CD14-positive monocyte (primary cell): ENCODE measurements around the gene SRPK2. TPM values are rescaled to one million over a fixed set of nuclear protein-coding genes. Genes with fewer than 3 reads are reported as not detected.
A peak's percentile ranks its signal among the peaks of the same experiment; 100 is the strongest.
"Not testable (repeated sequence)": the region's sequence is repeated elsewhere in the genome, so short reads cannot be mapped to it uniquely, and the experiment has no call there.

Source experiments
- DNase-seq, 3 donors: peaks; one replicate each; pipeline ENCODE4 v3.0.0-alpha.2; 2011 to 2022
- H2AFZ ChIP-seq: 2 replicates; pipeline ENCODE4 v1.6.0; 2012; ENCODE audit warnings: mild to moderate bottlenecking, low read depth, low read length, inconsistent platforms; ENCODE audit not compliant: insufficient read depth, poor library complexity, severe bottlenecking
- H3K27ac ChIP-seq, 2 donors: 1 replicate in 1 of 2; 2 replicates in 1 of 2; pipeline ENCODE4 v1.5.1; 2012 to 2013; ENCODE audit warnings: low read length in 2 of 2, control low read depth in 1 of 2, inconsistent platforms in 1 of 2, low read depth in 1 of 2, mild to moderate bottlenecking in 1 of 2
- H3K27me3 ChIP-seq, 2 donors: one replicate each; pipeline versions ENCODE4 v1.6.0 to v1.6.1; 2011 to 2013; ENCODE audit warnings: low read length in 2 of 2; ENCODE audit not compliant: control insufficient read depth in 2 of 2, insufficient read depth in 2 of 2
- H3K36me3 ChIP-seq, 2 donors: replicated peaks in 1 of 2; 1 replicate in 1 of 2; 2 replicates in 1 of 2; pipeline versions ENCODE4 v1.5.1 to v1.6.1; 2012 to 2013; ENCODE audit warnings: low read length in 2 of 2, control low read depth in 1 of 2, inconsistent platforms in 1 of 2, mild to moderate bottlenecking in 1 of 2; ENCODE audit not compliant: insufficient read depth in 2 of 2, control insufficient read depth in 1 of 2
- H3K4me1 ChIP-seq, 2 donors: 1 replicate in 1 of 2; 2 replicates in 1 of 2; pipeline versions ENCODE4 v1.5.1 to v1.6.1; 2012 to 2013; ENCODE audit warnings: low read length in 2 of 2, control low read depth in 1 of 2, inconsistent platforms in 1 of 2, mild to moderate bottlenecking in 1 of 2, moderate library complexity in 1 of 2; ENCODE audit not compliant: insufficient read depth in 2 of 2, control insufficient read depth in 1 of 2
- H3K4me2 ChIP-seq: replicated peaks from 2 replicates; pipeline ENCODE3; 2012; ENCODE audit warnings: low read length, moderate library complexity, mild to moderate bottlenecking; ENCODE audit not compliant: poor library complexity, severe bottlenecking; ENCODE audit errors: extremely low read depth
- H3K4me3 ChIP-seq, 3 experiments: fragments of 200-600 bp in 1 of 3; sonication (generic) in 1 of 3; replicated peaks in 1 of 3; 1 replicate in 2 of 3; 2 replicates in 1 of 3; pipeline ENCODE4 v1.5.1; 2011 to 2013; ENCODE audit warnings: low read length in 3 of 3, mild to moderate bottlenecking in 3 of 3, control low read depth in 2 of 3, low read depth in 2 of 3, inconsistent platforms in 1 of 3, moderate library complexity in 1 of 3
- H3K79me2 ChIP-seq: 2 replicates; pipeline ENCODE4 v1.6.0; 2012; ENCODE audit warnings: mild to moderate bottlenecking, control low read depth, inconsistent platforms, low read length, moderate library complexity; ENCODE audit not compliant: insufficient read depth
- H3K9ac ChIP-seq: 2 replicates; pipeline ENCODE4 v1.6.0; 2017; ENCODE audit warnings: low read length, mild to moderate bottlenecking; ENCODE audit not compliant: insufficient read depth, poor library complexity, severe bottlenecking
- H3K9me3 ChIP-seq, 2 donors: replicated peaks in 1 of 2; 1 replicate in 1 of 2; 2 replicates in 1 of 2; pipeline versions ENCODE4 v1.5.1 to v1.6.1; 2012 to 2013; ENCODE audit warnings: low read length in 2 of 2, control low read depth in 1 of 2; ENCODE audit not compliant: control insufficient read depth in 1 of 2, insufficient read depth in 1 of 2
- H4K20me1 ChIP-seq: 2 replicates; pipeline ENCODE4 v1.6.0; 2012; ENCODE audit warnings: mild to moderate bottlenecking, low read length, control low read depth, moderate library complexity; ENCODE audit not compliant: insufficient read depth
- H3K27ac Mint-ChIP-seq, 7 donors: one replicate each; pipeline ENCODE4 v1.8.0; 2020; ENCODE audit warnings: mild to moderate bottlenecking in 7 of 7, mixed read lengths in 7 of 7, moderate library complexity in 6 of 7, inconsistent platforms in 2 of 7
- H3K27me3 Mint-ChIP-seq, 3 donors: one replicate each; pipeline ENCODE4 v1.8.0; 2021 to 2022; ENCODE audit warnings: low read depth in 3 of 3, mild to moderate bottlenecking in 3 of 3, mixed read lengths in 3 of 3, moderate library complexity in 3 of 3, inconsistent platforms in 1 of 3
- H3K36me3 Mint-ChIP-seq, 2 donors: one replicate each; pipeline ENCODE4 v1.8.0; 2020; ENCODE audit warnings: mixed read lengths in 2 of 2, inconsistent platforms in 1 of 2, mild to moderate bottlenecking in 1 of 2
- H3K4me1 Mint-ChIP-seq: one replicate; pipeline ENCODE4 v1.8.0; 2020; ENCODE audit warnings: mild to moderate bottlenecking, mixed read lengths
- H3K4me3 Mint-ChIP-seq, 2 donors: one replicate each; pipeline ENCODE4 v1.8.0; 2020; ENCODE audit warnings: mild to moderate bottlenecking in 2 of 2, mixed read lengths in 2 of 2, moderate library complexity in 1 of 2
- H3K9me3 Mint-ChIP-seq, 7 donors: one replicate each; pipeline ENCODE4 v1.8.0; 2020 to 2022; ENCODE audit warnings: mixed read lengths in 7 of 7, mild to moderate bottlenecking in 6 of 7, moderate library complexity in 6 of 7, inconsistent platforms in 2 of 7
- CTCF ChIP-seq: fragments of 200-600 bp; IDR thresholded peaks from one replicate; pipeline ENCODE4 v1.8.0; 2022; ENCODE audit warnings: antibody characterized with exemption, mild to moderate bottlenecking
- WGBS: methylation state at CpG from one replicate; pipeline ENCODE4 v1.1.5; 2013; ENCODE audit warnings: missing lambda C conversion rate; ENCODE audit not compliant: insufficient coverage; 5-methylcytosine and 5-hydroxymethylcytosine counted together
- intact Hi-C, 2 donors: fragments of 100-400 bp; cut with micrococcal nuclease; formaldehyde crosslinking; loops; one replicate each; pipeline versions ENCODE4 v1.15.0 to v1.15.1; 2023
- polyA plus RNA-seq, 3 donors: library from polyadenylated mRNA; depleted of rRNA in 1 of 3; unstranded in 2 of 3; stranded (reverse) in 1 of 3; fragments of 300-500 nt in 2 of 3; fragments of >200 nt in 1 of 3; fragmentation: Illumina TruSeq in 2 of 3; gene quantifications; 1 replicate in 2 of 3; 2 replicates in 1 of 3; pipeline ENCODE4 v1.2.3, GENCODE V29; 2012 to 2021

SRPK2 gene
- polyA plus RNA-seq, 3 donors: 12.6 to 37.7 (median 30.0) TPM

GRCh38 chr7:105234886-105235285, 153.8 kb downstream of the SRPK2 start:
- no peak overlapping the region for H3K4me3 Mint-ChIP-seq
- H3K27ac ChIP-seq: no peak overlapping the region
- no peak overlapping the region for H3K4me3 ChIP-seq
- no peak for TF ChIP-seq CTCF
- H3K9ac ChIP-seq: no peak overlapping the region
- WGBS: 100% methylated on average over 2 of the region's 4 CpGs
- H3K27ac Mint-ChIP-seq: no peak overlapping the region
- peaks cover 47% of the 10 kb centered on the region for H3K79me2 ChIP-seq
- H3K27me3 Mint-ChIP-seq: peaks cover 0 to 4% (median 0%) of the 10 kb centered on the region in 3 donors
- peaks cover 0 to 3% (median 0%) of the 10 kb centered on the region in 7 donors for H3K9me3 Mint-ChIP-seq
- peaks cover 11% of the 10 kb centered on the region for H3K4me1 Mint-ChIP-seq
- no peaks in the 10 kb centered on the region for H3K27me3 ChIP-seq
- H3K9me3 ChIP-seq: no peaks in the 10 kb centered on the region
- H3K4me2 ChIP-seq: no peak overlapping the region
- peaks cover 0 to 7% of the 10 kb centered on the region in 2 donors for H3K36me3 ChIP-seq
- H3K36me3 Mint-ChIP-seq: peaks cover 10 to 17% of the 10 kb centered on the region in 2 donors
- H4K20me1 ChIP-seq: peaks cover 88% of the 10 kb centered on the region
- no peak overlapping the region for H2AFZ ChIP-seq
- H3K4me1 ChIP-seq: no peaks in the 10 kb centered on the region
- intact Hi-C loops: no loop called here
- no peak for DNase-seq

GRCh38 chr7:105232829-105233291, 155.9 kb downstream of the SRPK2 start:
- 100% methylated on average over 2 of the region's 6 CpGs for WGBS
- H3K27ac ChIP-seq, H3K27me3 Mint-ChIP-seq, H3K4me3 ChIP-seq, H3K4me2 ChIP-seq, intact Hi-C loops, H3K4me3 Mint-ChIP-seq, H3K4me1 ChIP-seq, H3K9ac ChIP-seq, H3K9me3 ChIP-seq, H3K27me3 ChIP-seq, DNase-seq, H3K9me3 Mint-ChIP-seq, H2AFZ ChIP-seq: not testable (repeated sequence)
- peaks cover 11% of the 10 kb centered on the region for H3K4me1 Mint-ChIP-seq
- Histone ChIP-seq H4K20me1 (peaks cover 76% of the 10 kb centered on the region), H3K36me3 (peaks cover 0 to 11% of the 10 kb centered on the region in 2 donors), H3K79me2 (peaks cover 43% of the 10 kb centered on the region)
- peak overlapping the region in 2 of 7 donors; percentile 12 to 55 for H3K27ac Mint-ChIP-seq
- peaks cover 17 to 27% of the 10 kb centered on the region in 2 donors for H3K36me3 Mint-ChIP-seq
